PC-3 (cell line): ENCODE measurements around the gene KSR1. TPM values are rescaled to one million over a fixed set of nuclear protein-coding genes. Genes with fewer than 3 reads are reported as not detected.

Source experiments
- ATAC-seq: fragments of 200-7000 bp; cut with Tn5 transposase; 2 replicates; pipeline ENCODE4 v1.9.1; 2020; ENCODE audit warnings: mild to moderate bottlenecking, moderate library complexity
- BruUV-seq: library from RNA; stranded (reverse); fragments of 400-500 nt; replicated peaks from 2 replicates; lab custom pipeline; 2021; lab: Mats Ljungman, UMichigan
- CTCF ChIA-PET: fragments of 300-600 bp; sonication (Branson Sonifier 250); formaldehyde crosslinking; loops from one replicate; lab custom pipeline; 2022; ENCODE audit warnings: antibody characterized with exemption; lab: Charles Lee
- POLR2A ChIA-PET: fragments of 300-600 bp; sonication (Branson Sonifier 250); formaldehyde crosslinking; loops from one replicate; lab custom pipeline; 2022; ENCODE audit warnings: antibody characterized with exemption; ENCODE audit not compliant: unreplicated experiment; lab: Charles Lee
- DNase-seq: peaks from one replicate; pipeline ENCODE4 v3.0.0-alpha.2; 2015
- H2AFZ ChIP-seq: fragments of 300-600 bp; sonication (generic); 2 replicates; pipeline ENCODE4 v1.6.0; 2016; ENCODE audit warnings: antibody characterized with exemption, low read length
- H3F3A ChIP-seq: fragments of 300-600 bp; sonication (generic); one replicate; pipeline ENCODE4 v1.6.0; 2017; ENCODE audit warnings: antibody characterized with exemption, low read length, control low read depth, mild to moderate bottlenecking; ENCODE audit not compliant: unreplicated experiment
- H3K27ac ChIP-seq: fragments of 300-600 bp; sonication (generic); 2 replicates; pipeline ENCODE4 v1.5.1; 2016; ENCODE audit warnings: mild to moderate bottlenecking, low read length
- H3K27me3 ChIP-seq: fragments of 300-600 bp; sonication (generic); 2 replicates; pipeline ENCODE4 v1.6.1; 2016; ENCODE audit warnings: low read length, mixed read lengths
- H3K36me3 ChIP-seq: fragments of 300-600 bp; sonication (generic); 2 replicates; pipeline ENCODE4 v1.6.1; 2016; ENCODE audit warnings: low read depth, mixed run types, low read length, mixed read lengths
- H3K4me1 ChIP-seq: fragments of 300-600 bp; sonication (generic); 2 replicates; pipeline ENCODE4 v1.5.1; 2016; ENCODE audit warnings: low read length; ENCODE audit not compliant: insufficient read depth
- H3K4me2 ChIP-seq: fragments of 300-600 bp; sonication (generic); 2 replicates; pipeline ENCODE4 v1.6.0; 2016; ENCODE audit warnings: low read length
- H3K4me3 ChIP-seq: fragments of 300-600 bp; sonication (generic); 2 replicates; pipeline ENCODE4 v1.5.1; 2016; ENCODE audit warnings: mild to moderate bottlenecking, low read length, mixed read lengths
- H3K79me2 ChIP-seq: fragments of 300-600 bp; sonication (generic); 2 replicates; pipeline ENCODE4 v1.6.1; 2017; ENCODE audit warnings: low read length, mixed read lengths
- H3K9ac ChIP-seq: fragments of 300-600 bp; sonication (generic); 2 replicates; pipeline ENCODE4 v1.6.0; 2016; ENCODE audit warnings: mild to moderate bottlenecking, low read length
- H3K9me2 ChIP-seq: fragments of 300-600 bp; sonication (generic); replicated peaks from 2 replicates; pipeline ENCODE4 v1.6.1; 2016; ENCODE audit warnings: mixed run types, low read length, mixed read lengths
- H3K9me3 ChIP-seq: fragments of 300-600 bp; sonication (generic); 2 replicates; pipeline ENCODE4 v1.6.1; 2016; ENCODE audit warnings: low read length, mixed read lengths
- H4K20me1 ChIP-seq: fragments of 300-600 bp; sonication (generic); 2 replicates; pipeline ENCODE4 v1.6.1; 2016; ENCODE audit warnings: low read length, mixed read lengths
- CTCF ChIP-seq: fragments of 300-600 bp; sonication (generic); conservative IDR thresholded peaks from 2 replicates; pipeline ENCODE4 v1.5.1; 2017; ENCODE audit warnings: antibody characterized with exemption, low read depth, mild to moderate bottlenecking, low read length
- EZH2 ChIP-seq: fragments of 300-600 bp; sonication (generic); IDR thresholded peaks from one replicate; pipeline ENCODE4 v1.6.1; 2017; ENCODE audit warnings: antibody characterized with exemption, mild to moderate bottlenecking, low read length; ENCODE audit not compliant: unreplicated experiment
- EZH2phosphoT487 ChIP-seq: fragments of 300-600 bp; sonication (generic); IDR thresholded peaks from 2 replicates; pipeline ENCODE4 v1.6.1; 2018; ENCODE audit warnings: mild to moderate bottlenecking, antibody characterized with exemption, low read length, borderline replicate concordance
- intact Hi-C: fragments of 100-400 bp; cut with micrococcal nuclease; formaldehyde crosslinking; loops from 2 replicates; pipeline ENCODE4 v1.9.0; 2023
- total RNA-seq: library from RNA; depleted of rRNA; stranded (reverse); fragments of >200 nt; gene quantifications from 2 replicates; pipeline ENCODE4 v1.2.3, GENCODE V29; 2014

KSR1 gene
- total RNA-seq, 1 experiment from 2014 or later: 1.0 TPM

DNA sequence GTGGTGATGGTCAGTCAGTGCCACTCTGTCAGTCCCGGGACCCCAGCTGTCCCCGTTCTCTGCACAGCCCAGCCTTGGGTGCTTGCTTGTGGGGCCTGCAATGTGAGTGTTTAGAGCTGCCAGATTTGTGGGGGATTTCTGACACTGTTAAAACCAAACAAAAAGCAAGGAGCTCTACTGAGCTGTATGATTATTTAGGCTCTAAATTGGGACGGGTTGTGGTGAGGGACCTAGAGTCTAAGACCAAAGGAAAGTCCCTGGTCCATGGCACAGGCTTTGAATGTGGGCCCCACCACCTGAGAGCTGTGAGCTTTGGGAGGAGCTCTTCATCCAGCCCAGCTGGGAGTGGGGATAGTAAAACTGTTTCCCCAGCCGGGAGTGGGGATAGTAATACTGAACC, 63.3 kb downstream of the KSR1 start:
- no TSS peak for BruUV-seq
- Histone ChIP-seq H3K9ac (no peak overlapping the region), H3K27ac (no peak overlapping the region), H3K4me3 (no peak overlapping the region), H3K4me1 (peaks cover 4% of the 10 kb centered on the region; the same call in 1 of the 2 replicates), H2AFZ (no peak overlapping the region), H4K20me1 (no peaks in the 10 kb centered on the region), H3K27me3 (no peaks in the 10 kb centered on the region), H3K36me3 (no peaks in the 10 kb centered on the region), H3K9me3 (no peaks in the 10 kb centered on the region), H3K4me2 (no peak overlapping the region), H3K79me2 (no peaks in the 10 kb centered on the region), H3F3A (no peaks in the 10 kb centered on the region), H3K9me2 (no peaks in the 10 kb centered on the region)
- ATAC-seq (no peak), DNase-seq (no peak)
- no peak for TF ChIP-seq EZH2phosphoT487
- intact Hi-C loops: no loop called here
- ChIA-PET POLR2A (no interaction called here), CTCF (no interaction called here)

GRCh38 chr17:27520491-27521185, 64.4 kb downstream of the KSR1 start:
- Histone ChIP-seq H3K4me2 (no peak overlapping the region), H3K9me2 (no peaks in the 10 kb centered on the region), H3K79me2 (no peaks in the 10 kb centered on the region), H3K4me1 (peaks cover 4% of the 10 kb centered on the region; the same call in 1 of the 2 replicates), H2AFZ (no peak overlapping the region), H3F3A (no peaks in the 10 kb centered on the region), H3K4me3 (no peak overlapping the region), H3K36me3 (no peaks in the 10 kb centered on the region), H3K9ac (no peak overlapping the region), H3K9me3 (no peaks in the 10 kb centered on the region), H3K27me3 (no peaks in the 10 kb centered on the region), H3K27ac (no peak overlapping the region), H4K20me1 (no peaks in the 10 kb centered on the region)
- no peak for TF ChIP-seq CTCF
- TF ChIP-seq EZH2: no peak
- TF ChIP-seq EZH2phosphoT487: no peak
- POLR2A ChIA-PET: no interaction called here
- DNase-seq (no peak), ATAC-seq (no peak)
- intact Hi-C loops: no loop called here
- CTCF ChIA-PET: no interaction called here
- no TSS peak for BruUV-seq

- BruUV-seq: no TSS peak
- Histone ChIP-seq H3K79me2 (no peaks in the 10 kb centered on the region), H3F3A (no peaks in the 10 kb centered on the region), H3K36me3 (no peaks in the 10 kb centered on the region), H3K27ac (no peak overlapping the region), H3K4me2 (no peak overlapping the region), H3K27me3 (no peaks in the 10 kb centered on the region), H2AFZ (no peak overlapping the region), H3K9me2 (no peaks in the 10 kb centered on the region), H4K20me1 (no peaks in the 10 kb centered on the region), H3K4me1 (peaks cover 4% of the 10 kb centered on the region; the same call in 1 of the 2 replicates), H3K9ac (no peak overlapping the region), H3K9me3 (no peaks in the 10 kb centered on the region), H3K4me3 (no peak overlapping the region)
- ChIA-PET POLR2A (no interaction called here), CTCF (no interaction called here)
- intact Hi-C loops: no loop called here
- no peak for DNase-seq
- ATAC-seq: no peak
- TF ChIP-seq EZH2 (no peak), CTCF (no peak), EZH2phosphoT487 (no peak)
These were observed 65.2 kb downstream of the KSR1 start for GRCh38 chr17:27521281-27522027.
